Ammon's horn (tissue), 1 donor: ENCODE results near the gene AGPS.
A peak's percentile ranks its signal among the peaks of the same experiment; 100 is the strongest.

ENCODE experiments used
- DNase-seq: peaks from one replicate; pipeline ENCODE4 v3.0.0-alpha.2; 2016; ENCODE audit warnings: low spot score

Gene AGPS

GRCh38 chr2:177528351-177528933 is 135.9 kb downstream of the AGPS start:
- DNase-seq = no peak

GRCh38 chr2:177529166-177529565 is 136.6 kb downstream of the AGPS start:
- DNase-seq = no peak

GRCh38 chr2:177530561-177530960 is 138.0 kb downstream of the AGPS start:
- peak; percentile 8 for DNase-seq

GRCh38 chr2:177531706-177532105 is 139.1 kb downstream of the AGPS start:
- DNase-seq = no peak

GRCh38 chr2:177532567-177532966 is 140.0 kb downstream of the AGPS start:
- DNase-seq = no peak

GRCh38 chr2:177533253-177533652 is 140.7 kb downstream of the AGPS start:
- no peak for DNase-seq

- no peak for DNase-seq
Observed at GRCh38 chr2:177535000-177535399, 142.4 kb downstream of the AGPS start.

- no peak for DNase-seq
Observed at GRCh38 chr2:177535958-177536504, 143.5 kb downstream of the AGPS start.

- DNase-seq = no peak
Observed at GRCh38 chr2:177537213-177537612, 144.6 kb downstream of the AGPS start.

- no peak for DNase-seq
Observed at GRCh38 chr2:177537636-177538035, 145.1 kb downstream of the AGPS start.

GRCh38 chr2:177538323-177538722 is 145.8 kb downstream of the AGPS start:
- no peak for DNase-seq

GRCh38 chr2:177540283-177540682 is 147.7 kb downstream of the AGPS start:
- DNase-seq = no peak

- DNase-seq = no peak
Observed at GRCh38 chr2:177541258-177541991, 148.9 kb downstream of the AGPS start.

- DNase-seq = no peak
Observed at GRCh38 chr2:177542396-177542795, 149.8 kb downstream of the AGPS start.

GRCh38 chr2:177543007-177543760 is 150.6 kb downstream of the AGPS start:
- DNase-seq = no peak

- DNase-seq = no peak
Observed at GRCh38 chr2:177545143-177545542, 152.6 kb downstream of the AGPS start.

GRCh38 chr2:177545981-177546585 is 153.5 kb downstream of the AGPS start:
- DNase-seq = no peak

GRCh38 chr2:177547122-177547521 is 154.5 kb downstream of the AGPS start:
- no peak for DNase-seq

GRCh38 chr2:177547772-177548171 is 155.2 kb downstream of the AGPS start:
- DNase-seq = no peak

GRCh38 chr2:177548636-177549035 is 156.1 kb downstream of the AGPS start:
- no peak for DNase-seq

- no peak for DNase-seq
Observed at GRCh38 chr2:177549171-177549570, 156.6 kb downstream of the AGPS start.
